ENCODE measurements around the gene ADCY1. TPM values are rescaled to one million over a fixed set of nuclear protein-coding genes. Genes with fewer than 3 reads are reported as not detected.

The ADCY1 gene
- total and polyA plus RNA-seq, 4 donors: 0.33 to 20.1 (median 4.1) TPM

DNA sequence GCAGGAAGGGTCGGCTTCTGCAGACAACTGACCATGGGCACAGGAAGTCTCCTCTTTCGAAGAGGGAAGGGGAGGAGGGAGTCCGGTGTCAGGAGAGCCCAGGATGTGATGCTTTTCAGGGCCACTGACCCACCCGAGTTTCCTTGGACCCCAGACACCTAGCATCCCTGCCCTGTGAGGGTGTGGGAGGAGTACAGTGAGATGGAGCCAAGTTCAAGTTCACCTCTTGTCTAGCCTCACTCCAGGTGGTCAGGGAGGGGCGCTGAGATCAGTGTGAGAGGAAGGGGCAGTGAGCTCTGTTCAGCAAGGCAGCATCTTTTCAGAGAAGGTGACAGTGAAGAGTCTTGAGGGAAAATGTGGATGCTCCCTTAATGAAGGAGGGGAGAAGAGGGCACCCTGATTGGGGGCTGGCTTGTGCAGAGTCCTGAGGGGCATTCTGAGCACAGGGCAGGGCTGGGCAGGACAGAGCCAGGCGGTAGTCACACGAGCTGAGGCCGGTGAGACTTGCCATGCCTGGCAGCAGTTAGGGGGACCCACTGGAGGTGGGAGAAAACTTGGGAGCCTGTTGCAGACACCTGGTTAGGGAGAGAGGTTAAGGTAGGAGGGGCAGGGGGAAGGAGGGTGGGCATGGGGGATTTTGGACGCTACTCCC, 49.7 kb downstream of the ADCY1 start:
- Histone ChIP-seq H3K4me1 (ENCODE audit: control insufficient read depth in 4 of 4, insufficient read depth in 4 of 4, low read length in 3 of 4) (no peaks in the 10 kb centered on the region), H3K9me3 (ENCODE audit: control insufficient read depth in 4 of 4, low read length in 3 of 4) (peaks cover 0 to 3% (median under 1%) of the 10 kb centered on the region in 4 donors), H3K27ac (ENCODE audit: low read depth in 1 of 2, low read length in 2 of 2) (no peak overlapping the region), H3K9ac (ENCODE audit: low read depth in 1 of 2, low read length in 2 of 2) (no peak overlapping the region), H3K4me3 (ENCODE audit: low read depth in 1 of 3, low read length in 3 of 3) (no peak overlapping the region), H3K36me3 (ENCODE audit: control insufficient read depth in 4 of 4, insufficient read depth in 3 of 4, low read depth in 1 of 4, low read length in 3 of 4) (no peaks in the 10 kb centered on the region), H3K27me3 (ENCODE audit: control insufficient read depth in 4 of 4, insufficient read depth in 4 of 4, low read length in 3 of 4) (no peaks in the 10 kb centered on the region)
- DNase-seq (ENCODE audit: low spot score): no peak
- no peak for TF ChIP-seq HNF4A (conservative IDR thresholded peaks at IDR 0.05)
- TF ChIP-seq YY1 (IDR thresholded peaks at IDR 0.05): no peak
- TF ChIP-seq, protein P1, sequence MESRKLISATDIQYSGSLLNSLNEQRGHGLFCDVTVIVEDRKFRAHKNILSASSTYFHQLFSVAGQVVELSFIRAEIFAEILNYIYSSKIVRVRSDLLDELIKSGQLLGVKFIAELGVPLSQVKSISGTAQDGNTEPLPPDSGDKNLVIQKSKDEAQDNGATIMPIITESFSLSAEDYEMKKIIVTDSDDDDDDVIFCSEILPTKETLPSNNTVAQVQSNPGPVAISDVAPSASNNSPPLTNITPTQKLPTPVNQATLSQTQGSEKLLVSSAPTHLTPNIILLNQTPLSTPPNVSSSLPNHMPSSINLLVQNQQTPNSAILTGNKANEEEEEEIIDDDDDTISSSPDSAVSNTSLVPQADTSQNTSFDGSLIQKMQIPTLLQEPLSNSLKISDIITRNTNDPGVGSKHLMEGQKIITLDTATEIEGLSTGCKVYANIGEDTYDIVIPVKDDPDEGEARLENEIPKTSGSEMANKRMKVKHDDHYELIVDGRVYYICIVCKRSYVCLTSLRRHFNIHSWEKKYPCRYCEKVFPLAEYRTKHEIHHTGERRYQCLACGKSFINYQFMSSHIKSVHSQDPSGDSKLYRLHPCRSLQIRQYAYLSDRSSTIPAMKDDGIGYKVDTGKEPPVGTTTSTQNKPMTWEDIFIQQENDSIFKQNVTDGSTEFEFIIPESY (IDR thresholded peaks at IDR 0.05): no peak
- TF ChIP-seq FOXA1 (IDR thresholded peaks at IDR 0.05): no peak
- TF ChIP-seq ATF3 (IDR thresholded peaks at IDR 0.05): no peak
- TF ChIP-seq MAX (IDR thresholded peaks at IDR 0.05): no peak
- no peak for TF ChIP-seq HNF4G (IDR thresholded peaks at IDR 0.05)
- TF ChIP-seq NR2F2 (IDR thresholded peaks at IDR 0.05): no peak
- no peak for TF ChIP-seq RXRA (IDR thresholded peaks at IDR 0.05)
- TF ChIP-seq RAD21 (IDR thresholded peaks at IDR 0.05): no peak
- no peak for TF ChIP-seq EGR1 (IDR thresholded peaks at IDR 0.05; ENCODE audit: low read depth in 2 of 2)
- TF ChIP-seq TAF1 (conservative IDR thresholded peaks at IDR 0.05): no peak
- TF ChIP-seq SP1 (IDR thresholded peaks at IDR 0.05): no peak
- TF ChIP-seq JUND (IDR thresholded peaks at IDR 0.05): no peak
- TF ChIP-seq CTCF (IDR thresholded peaks at IDR 0.05; ENCODE audit: low read depth, low read length, missing input control): no peak
- 74% methylated on average over 9 of the region's 9 CpGs for WGBS

- peaks cover 0 to 3% (median under 1%) of the 10 kb centered on the region in 4 donors for H3K9me3 ChIP-seq (ENCODE audit: control insufficient read depth in 4 of 4, low read length in 3 of 4)
- TF ChIP-seq TAF1 (conservative IDR thresholded peaks at IDR 0.05): no peak
- TF ChIP-seq RXRA (IDR thresholded peaks at IDR 0.05): no peak
- TF ChIP-seq YY1 (IDR thresholded peaks at IDR 0.05): no peak
- TF ChIP-seq REST (IDR thresholded peaks at IDR 0.05): no peak
- TF ChIP-seq, protein P1 (IDR thresholded peaks at IDR 0.05): no peak
- TF ChIP-seq FOXA1 (IDR thresholded peaks at IDR 0.05): no peak
- no peak for TF ChIP-seq GABPA (IDR thresholded peaks at IDR 0.05 in 1 of 2, conservative IDR thresholded peaks at IDR 0.05 in 1 of 2)
- no peak for TF ChIP-seq RAD21 (IDR thresholded peaks at IDR 0.05)
- TF ChIP-seq SP1 (IDR thresholded peaks at IDR 0.05): no peak
- no peak for DNase-seq (ENCODE audit: low spot score)
- H3K27me3 ChIP-seq (ENCODE audit: control insufficient read depth in 4 of 4, insufficient read depth in 4 of 4, low read length in 3 of 4): no peaks in the 10 kb centered on the region
- H3K36me3 ChIP-seq (ENCODE audit: control insufficient read depth in 4 of 4, insufficient read depth in 3 of 4, low read depth in 1 of 4, low read length in 3 of 4): no peaks in the 10 kb centered on the region
- no peak overlapping the region for H3K27ac ChIP-seq (ENCODE audit: low read depth in 1 of 2, low read length in 2 of 2)
- H3K9ac ChIP-seq (ENCODE audit: low read depth in 1 of 2, low read length in 2 of 2): no peak overlapping the region
- no peak overlapping the region for H3K4me3 ChIP-seq (ENCODE audit: low read depth in 1 of 3, low read length in 3 of 3)
- no peaks in the 10 kb centered on the region for H3K4me1 ChIP-seq (ENCODE audit: control insufficient read depth in 4 of 4, insufficient read depth in 4 of 4, low read length in 3 of 4)
Observed at GRCh38 chr7:45624392-45624760, 50.2 kb downstream of the ADCY1 start.

All from liver (tissue), 9 donors.